Measurements from ENCODE around the gene CNTNAP2. TPM values are rescaled to one million over a fixed set of nuclear protein-coding genes. Genes with fewer than 3 reads are reported as not detected.

Gene CNTNAP2
- total and polyA plus RNA-seq, 7 donors: 0.60 to 2.4 (median 1.7) TPM

DNA sequence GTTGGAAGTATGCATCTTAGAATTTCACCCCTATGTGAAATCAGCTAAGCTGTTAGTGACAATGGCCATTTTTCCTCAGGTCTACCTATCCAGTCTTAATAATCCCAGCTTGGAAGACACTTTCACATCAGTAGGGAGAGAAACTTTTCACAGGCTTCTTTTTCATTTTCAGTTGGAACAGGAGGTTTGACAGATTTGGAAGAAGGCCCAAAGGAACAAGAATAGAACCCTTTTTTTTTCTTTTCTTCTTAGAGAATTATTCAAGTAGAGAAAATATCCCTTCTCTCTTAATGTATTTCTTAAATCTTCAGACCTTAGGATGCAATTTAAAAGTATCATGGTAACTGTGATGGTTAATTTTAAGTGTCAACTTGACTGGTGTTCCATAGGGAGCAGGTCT lies 2063.5 kb downstream of the CNTNAP2 start:
- DNase-seq: no peak
- Histone ChIP-seq H3K27me3 (no peaks in the 10 kb centered on the region), H3K27ac (no peak overlapping the region), H3K9me3 (no peaks in the 10 kb centered on the region), H3K4me1 (peaks cover 0 to 4% (median 0%) of the 10 kb centered on the region in 4 donors), H3K4me3 (no peak overlapping the region), H3K36me3 (no peaks in the 10 kb centered on the region)
- intact Hi-C loops (cut with DNase I): no loop called here
- TF ChIP-seq POLR2A (IDR thresholded peaks at IDR 0.05): no peak
- TF ChIP-seq, protein P1, sequence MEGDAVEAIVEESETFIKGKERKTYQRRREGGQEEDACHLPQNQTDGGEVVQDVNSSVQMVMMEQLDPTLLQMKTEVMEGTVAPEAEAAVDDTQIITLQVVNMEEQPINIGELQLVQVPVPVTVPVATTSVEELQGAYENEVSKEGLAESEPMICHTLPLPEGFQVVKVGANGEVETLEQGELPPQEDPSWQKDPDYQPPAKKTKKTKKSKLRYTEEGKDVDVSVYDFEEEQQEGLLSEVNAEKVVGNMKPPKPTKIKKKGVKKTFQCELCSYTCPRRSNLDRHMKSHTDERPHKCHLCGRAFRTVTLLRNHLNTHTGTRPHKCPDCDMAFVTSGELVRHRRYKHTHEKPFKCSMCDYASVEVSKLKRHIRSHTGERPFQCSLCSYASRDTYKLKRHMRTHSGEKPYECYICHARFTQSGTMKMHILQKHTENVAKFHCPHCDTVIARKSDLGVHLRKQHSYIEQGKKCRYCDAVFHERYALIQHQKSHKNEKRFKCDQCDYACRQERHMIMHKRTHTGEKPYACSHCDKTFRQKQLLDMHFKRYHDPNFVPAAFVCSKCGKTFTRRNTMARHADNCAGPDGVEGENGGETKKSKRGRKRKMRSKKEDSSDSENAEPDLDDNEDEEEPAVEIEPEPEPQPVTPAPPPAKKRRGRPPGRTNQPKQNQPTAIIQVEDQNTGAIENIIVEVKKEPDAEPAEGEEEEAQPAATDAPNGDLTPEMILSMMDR (IDR thresholded peaks at IDR 0.05): no peak
- no peak for TF ChIP-seq EP300 (IDR thresholded peaks at IDR 0.05)
- no peak for TF ChIP-seq POLR2AphosphoS5 (IDR thresholded peaks at IDR 0.05)

DNA sequence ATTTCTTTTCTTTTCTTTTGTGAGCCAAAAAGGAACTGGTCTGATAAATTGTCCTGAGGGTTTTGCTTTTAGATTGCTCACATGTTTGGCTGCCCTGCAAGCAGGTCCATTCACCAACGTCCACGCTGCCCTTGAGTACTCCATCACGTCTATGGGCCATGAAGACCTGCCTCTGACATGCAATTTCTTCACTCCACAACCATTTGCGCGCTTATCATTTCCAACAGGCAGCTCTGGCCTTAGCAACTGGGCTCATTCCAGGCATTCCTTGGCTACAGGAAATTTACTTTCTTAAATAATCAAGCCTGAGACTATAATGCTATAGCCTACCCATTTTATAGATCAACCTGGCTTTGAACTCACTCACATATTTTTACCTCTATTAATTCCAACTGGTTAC lies 2065.7 kb downstream of the CNTNAP2 start:
- DNase-seq: no peak
- Histone ChIP-seq H3K4me1 (peaks cover 0 to 5% (median 0%) of the 10 kb centered on the region in 4 donors), H3K9me3 (no peaks in the 10 kb centered on the region), H3K36me3 (no peaks in the 10 kb centered on the region), H3K27me3 (no peaks in the 10 kb centered on the region), H3K27ac (no peak overlapping the region), H3K4me3 (no peak overlapping the region)
- intact Hi-C loops (cut with DNase I): no loop called here
- TF ChIP-seq POLR2A (IDR thresholded peaks at IDR 0.05) (no peak), POLR2AphosphoS5 (IDR thresholded peaks at IDR 0.05) (no peak), EP300 (IDR thresholded peaks at IDR 0.05) (no peak)
- TF ChIP-seq, protein P1 (IDR thresholded peaks at IDR 0.05): no peak
- 86 to 88% methylated on average over 5 of the region's 5 CpGs for WGBS, 2 donors

DNA sequence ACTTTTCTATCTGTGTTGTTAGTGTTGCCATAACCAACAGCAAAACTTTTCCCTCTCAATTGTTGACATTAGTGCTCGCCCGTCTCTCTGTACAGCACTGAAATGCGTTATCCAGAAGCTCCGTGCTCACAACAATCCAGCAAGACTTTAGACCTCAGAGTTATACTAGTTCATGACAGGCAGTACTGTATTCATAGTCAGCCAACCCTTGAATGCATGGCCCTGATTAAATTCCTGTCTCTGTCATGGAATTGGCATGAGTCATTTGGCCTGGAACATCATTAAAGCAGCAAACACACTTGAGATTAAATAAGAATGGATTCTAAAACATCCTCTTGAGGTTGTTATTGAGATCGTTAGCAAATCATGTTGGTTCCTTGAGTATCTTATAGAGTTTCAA lies 2068.4 kb downstream of the CNTNAP2 start:
- TF ChIP-seq POLR2AphosphoS5 (IDR thresholded peaks at IDR 0.05) (no peak), EP300 (IDR thresholded peaks at IDR 0.05) (no peak), POLR2A (IDR thresholded peaks at IDR 0.05) (no peak)
- TF ChIP-seq, protein P1 (IDR thresholded peaks at IDR 0.05): no peak
- Histone ChIP-seq H3K36me3 (no peaks in the 10 kb centered on the region), H3K4me1 (peaks cover 0 to 5% (median 0%) of the 10 kb centered on the region in 4 donors), H3K27ac (no peak overlapping the region), H3K9me3 (no peaks in the 10 kb centered on the region), H3K27me3 (no peaks in the 10 kb centered on the region), H3K4me3 (no peak overlapping the region)
- DNase-seq: no peak
- WGBS, 2 donors: 52 to 69% methylated on average over 5 of the region's 5 CpGs
- intact Hi-C loops (cut with DNase I): no loop called here

- H3K4me3 ChIP-seq: no peak overlapping the region
- WGBS, 2 donors: 71 to 73% methylated on average over 6 of the region's 6 CpGs
- no peaks in the 10 kb centered on the region for H3K9me3 ChIP-seq
- TF ChIP-seq EP300 (IDR thresholded peaks at IDR 0.05) (no peak), POLR2AphosphoS5 (IDR thresholded peaks at IDR 0.05) (no peak), POLR2A (IDR thresholded peaks at IDR 0.05) (no peak)
- TF ChIP-seq, protein P1 (IDR thresholded peaks at IDR 0.05): no peak
- no peak for DNase-seq
- H3K27me3 ChIP-seq: no peaks in the 10 kb centered on the region
- H3K36me3 ChIP-seq: no peaks in the 10 kb centered on the region
- intact Hi-C loops (cut with DNase I): no loop called here
- no peak overlapping the region for H3K27ac ChIP-seq
- H3K4me1 ChIP-seq: peaks cover 0 to 5% (median 0%) of the 10 kb centered on the region in 4 donors
These were observed 2070.9 kb downstream of the CNTNAP2 start for GRCh38 chr7:148187471-148187870.

DNA sequence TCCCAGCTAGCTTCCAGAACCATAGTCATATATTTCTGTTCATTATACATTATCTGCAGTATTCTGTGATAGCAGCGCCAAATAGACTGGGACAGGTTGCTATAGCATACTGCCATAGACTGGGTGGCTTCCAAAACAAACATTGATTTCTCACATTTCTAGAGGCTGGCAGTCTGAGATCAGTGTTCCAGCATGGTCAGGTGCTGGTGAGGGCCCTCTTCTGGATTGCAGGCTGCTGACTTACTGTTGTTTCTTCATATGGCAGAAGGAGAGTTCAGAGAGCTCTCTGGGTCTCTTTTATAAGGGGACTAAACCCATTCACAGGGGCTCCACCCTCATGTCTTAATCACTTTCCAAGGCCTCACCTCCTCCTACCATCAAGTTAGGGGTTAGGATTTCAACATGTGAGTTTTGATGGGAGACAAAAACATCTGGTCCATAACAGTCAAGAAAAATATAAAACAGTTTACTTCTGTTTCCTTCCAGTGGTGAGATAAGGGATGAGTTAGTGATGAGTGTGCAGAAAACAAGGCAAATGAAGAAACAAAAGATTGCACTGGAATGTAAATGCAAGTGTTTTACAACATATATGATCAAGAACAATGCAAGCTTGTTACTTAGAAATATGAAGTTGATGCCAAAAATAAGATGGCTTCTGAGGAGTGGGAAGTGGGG lies 2074.9 kb downstream of the CNTNAP2 start:
- no peaks in the 10 kb centered on the region for H3K4me1 ChIP-seq
- intact Hi-C loops (cut with DNase I): no loop called here
- H3K27me3 ChIP-seq: no peaks in the 10 kb centered on the region
- no peak overlapping the region for H3K27ac ChIP-seq
- DNase-seq: no peak
- H3K4me3 ChIP-seq: no peak overlapping the region
- 26 to 83% methylated on average over 1 of the region's 1 CpG for WGBS, 2 donors
- TF ChIP-seq POLR2A (IDR thresholded peaks at IDR 0.05) (no peak), EP300 (IDR thresholded peaks at IDR 0.05) (no peak), POLR2AphosphoS5 (IDR thresholded peaks at IDR 0.05) (no peak)
- TF ChIP-seq, protein P1 (IDR thresholded peaks at IDR 0.05): no peak
- H3K36me3 ChIP-seq: no peaks in the 10 kb centered on the region
- no peaks in the 10 kb centered on the region for H3K9me3 ChIP-seq
